IMR-90 (cell line): ENCODE results near the gene AIRE. TPM values are rescaled to one million over a fixed set of nuclear protein-coding genes. Genes with fewer than 3 reads are reported as not detected.

Source experiments
- ATAC-seq: fragments of 200-7000 bp; cut with Tn5 transposase; 2 replicates; pipeline ENCODE4 v1.9.1; 2020; ENCODE audit warnings: low read depth, mild to moderate bottlenecking, moderate library complexity
- BruUV-seq: library from RNA; stranded (reverse); fragments of 400-500 nt; replicated peaks from 2 replicates; lab custom pipeline; 2021; lab: Mats Ljungman, UMichigan
- CTCF ChIA-PET: fragments of 300-600 bp; formaldehyde crosslinking; extraction: SDS; loops from one replicate; lab custom pipeline; 2021; ENCODE audit warnings: antibody characterized with exemption; lab: Yijun Ruan, JAX
- POLR2A ChIA-PET: fragments of 300-600 bp; sonication (Branson Sonifier 250); formaldehyde crosslinking; loops from one replicate; lab custom pipeline; 2022; ENCODE audit warnings: antibody characterized with exemption; ENCODE audit not compliant: unreplicated experiment; lab: Charles Lee
- DNase-seq: peaks from one replicate; pipeline ENCODE4 v3.0.0; 2013
- H2AFZ ChIP-seq: replicated peaks from 2 replicates; pipeline ENCODE3; 2013; ENCODE audit warnings: low read length, mild to moderate bottlenecking; ENCODE audit not compliant: poor library complexity
- H2AK5ac ChIP-seq: 2 replicates; pipeline ENCODE4 v1.6.1; 2013; ENCODE audit warnings: low read depth, low read length, inconsistent platforms
- H2AK9ac ChIP-seq: replicated peaks from 2 replicates; pipeline ENCODE3; 2013; ENCODE audit warnings: mild to moderate bottlenecking, low read depth, low read length, moderate library complexity; ENCODE audit not compliant: poor library complexity
- H2BK120ac ChIP-seq: 2 replicates; pipeline ENCODE4 v1.6.1; 2013; ENCODE audit warnings: low read depth, low read length, inconsistent platforms
- H2BK15ac ChIP-seq: 3 replicates; pipeline ENCODE4 v1.6.1; 2013; ENCODE audit warnings: low read depth, low read length, inconsistent platforms
- H2BK20ac ChIP-seq: 2 replicates; pipeline ENCODE4 v1.6.1; 2013; ENCODE audit warnings: low read depth, mild to moderate bottlenecking, inconsistent platforms, low read length, moderate library complexity
- H2BK5ac ChIP-seq: 2 replicates; pipeline ENCODE4 v1.6.1; 2013; ENCODE audit warnings: mild to moderate bottlenecking, low read depth, low read length, inconsistent platforms; ENCODE audit not compliant: poor library complexity, severe bottlenecking
- H3K14ac ChIP-seq: replicated peaks from 2 replicates; pipeline ENCODE4 v1.6.1; 2013; ENCODE audit warnings: low read depth, low read length, inconsistent platforms
- H3K18ac ChIP-seq: 2 replicates; pipeline ENCODE4 v1.6.1; 2013; ENCODE audit warnings: low read depth, low read length, control low read depth
- H3K23ac ChIP-seq: 2 replicates; pipeline ENCODE4 v1.6.1; 2013; ENCODE audit warnings: low read depth, low read length, inconsistent platforms
- H3K27ac ChIP-seq: 2 replicates; pipeline ENCODE4 v1.5.1; 2013; ENCODE audit warnings: mild to moderate bottlenecking, control low read depth, low read length; ENCODE audit not compliant: insufficient read depth
- H3K27me3 ChIP-seq: 2 replicates; pipeline ENCODE4 v1.6.1; 2013; ENCODE audit warnings: low read length; ENCODE audit not compliant: control insufficient read depth, insufficient read depth
- H3K36me3 ChIP-seq: 2 replicates; pipeline ENCODE4 v1.6.1; 2013; ENCODE audit warnings: low read length, mixed read lengths; ENCODE audit not compliant: control insufficient read depth, insufficient read depth
- H3K4ac ChIP-seq: 2 replicates; pipeline ENCODE4 v1.6.1; 2013; ENCODE audit warnings: low read depth, low read length, inconsistent platforms
- H3K4me1 ChIP-seq: 2 replicates; pipeline ENCODE4 v1.6.1; 2013; ENCODE audit warnings: low read length, mixed read lengths; ENCODE audit not compliant: control insufficient read depth, insufficient read depth
- H3K4me2 ChIP-seq: 2 replicates; pipeline ENCODE4 v1.6.1; 2013; ENCODE audit warnings: low read depth, mild to moderate bottlenecking, control low read depth, low read length, moderate library complexity
- H3K4me3 ChIP-seq: 2 replicates; pipeline ENCODE4 v1.5.1; 2013; ENCODE audit warnings: low read depth, mild to moderate bottlenecking, control low read depth, low read length, moderate library complexity; ENCODE audit not compliant: insufficient read depth
- H3K56ac ChIP-seq: 2 replicates; pipeline ENCODE4 v1.6.1; 2013; ENCODE audit warnings: low read length, inconsistent platforms; ENCODE audit not compliant: insufficient read depth; ENCODE audit errors: extremely low read depth
- H3K79me1 ChIP-seq, 2 experiments: 2 replicates each; pipeline ENCODE4 v1.6.1; 2013; ENCODE audit warnings: low read length in 2 of 2, inconsistent platforms in 1 of 2, low read depth in 1 of 2
- H3K9ac ChIP-seq: 2 replicates; pipeline ENCODE4 v1.6.1; 2013; ENCODE audit warnings: low read depth, low read length, control low read depth
- H3K9me1 ChIP-seq: 2 replicates; pipeline ENCODE4 v1.6.1; 2013; ENCODE audit warnings: low read length, inconsistent platforms; ENCODE audit not compliant: insufficient read depth
- H3K9me3 ChIP-seq: 2 replicates; pipeline ENCODE4 v1.6.1; 2013; ENCODE audit warnings: low read length; ENCODE audit not compliant: control insufficient read depth, insufficient read depth
- H4K20me1 ChIP-seq: 2 replicates; pipeline ENCODE4 v1.6.1; 2013; ENCODE audit warnings: low read length, inconsistent platforms; ENCODE audit not compliant: insufficient read depth
- H4K5ac ChIP-seq: 2 replicates; pipeline ENCODE4 v1.6.1; 2013; ENCODE audit warnings: mild to moderate bottlenecking, low read depth, low read length, control low read depth
- H4K8ac ChIP-seq, 2 experiments: 2 replicates each; pipeline ENCODE4 v1.6.1; 2013; ENCODE audit warnings: low read depth in 2 of 2, low read length in 2 of 2, control low read depth in 1 of 2, inconsistent platforms in 1 of 2
- H4K91ac ChIP-seq: 2 replicates; pipeline ENCODE4 v1.6.1; 2013; ENCODE audit warnings: low read depth, low read length, inconsistent platforms; ENCODE audit not compliant: insufficient read depth
- BHLHE40 ChIP-seq: fragments of 150-350 bp; IDR thresholded peaks from 2 replicates; pipeline ENCODE4 v1.6.1; 2016; ENCODE audit warnings: mild to moderate bottlenecking, low read depth, low read length
- CEBPB ChIP-seq: IDR thresholded peaks from 2 replicates; pipeline ENCODE4 v1.6.1; 2012; ENCODE audit warnings: low read depth, low read length, improper control_type of control experiment
- CHD1 ChIP-seq: IDR thresholded peaks from 2 replicates; pipeline ENCODE4 v1.6.1; 2012; ENCODE audit warnings: low read depth, low read length, improper control_type of control experiment
- FOS ChIP-seq: fragments of 150-350 bp; IDR thresholded peaks from 2 replicates; pipeline ENCODE4 v1.6.1; 2016; ENCODE audit warnings: low read depth, low read length
- MAFK ChIP-seq: IDR thresholded peaks from 2 replicates; pipeline ENCODE4 v1.6.1; 2012; ENCODE audit warnings: low read depth, low read length, improper control_type of control experiment
- MAZ ChIP-seq: IDR thresholded peaks from 2 replicates; pipeline ENCODE4 v1.6.1; 2012; ENCODE audit warnings: low read depth, mild to moderate bottlenecking, low read length, improper control_type of control experiment, moderate library complexity, borderline replicate concordance
- MXI1 ChIP-seq: IDR thresholded peaks from 2 replicates; pipeline ENCODE4 v1.6.1; 2012; ENCODE audit warnings: low read depth, mild to moderate bottlenecking, low read length, moderate library complexity, borderline replicate concordance
- NFE2L2 ChIP-seq: fragments of 150-350 bp; IDR thresholded peaks from 2 replicates; pipeline ENCODE4 v1.6.1; 2016; ENCODE audit warnings: low read depth, mild to moderate bottlenecking, low read length
- POLR2A ChIP-seq: IDR thresholded peaks from 2 replicates; pipeline ENCODE4 v1.6.1; 2012; ENCODE audit warnings: mild to moderate bottlenecking, low read depth, low read length
- RAD21 ChIP-seq: IDR thresholded peaks from 2 replicates; pipeline ENCODE4 v1.6.1; 2012; ENCODE audit warnings: low read length, improper control_type of control experiment
- RCOR1 ChIP-seq: IDR thresholded peaks from 2 replicates; pipeline ENCODE4 v1.6.1; 2012; ENCODE audit warnings: mild to moderate bottlenecking, low read length, improper control_type of control experiment; ENCODE audit not compliant: insufficient replicate concordance
- RFX5 ChIP-seq: IDR thresholded peaks from 2 replicates; pipeline ENCODE4 v1.8.0; 2012; ENCODE audit warnings: low read depth, mild to moderate bottlenecking, low read length, moderate library complexity
- WGBS, 2 experiments: methylation state at CpG; one replicate each; pipeline versions ENCODE4 v1.1.5 to v1.1.7; 2013; ENCODE audit warnings: missing lambda C conversion rate in 2 of 2; ENCODE audit not compliant: insufficient read length in 1 of 2; ENCODE audit errors: extremely low coverage in 2 of 2; 5-methylcytosine and 5-hydroxymethylcytosine counted together
- dilution Hi-C: fragments of 300-500 bp; cut with HindIII; formaldehyde crosslinking; loops from one replicate; pipeline ENCODE4 v1.14.3; 2018; ENCODE audit warnings: low sequenced_read_pairs; ENCODE audit not compliant: unreplicated experiment
- in situ Hi-C: fragments of 300-500 bp; cut with MboI; formaldehyde crosslinking; loops from 3 replicates; pipeline ENCODE4 v1.14.3; 2019; ENCODE audit warnings: low sequenced_read_pairs, inconsistent platforms, mixed read lengths
- intact Hi-C: fragments of 100-400 bp; cut with micrococcal nuclease; formaldehyde crosslinking; loops from 2 replicates; pipeline ENCODE4 v1.10.0; 2022
- polyA plus RNA-seq, 3 experiments: library from polyadenylated mRNA; depleted of rRNA; stranded (reverse); fragments of >200 nt; gene quantifications; 2 replicates each; pipeline ENCODE4 v1.2.3, GENCODE V29; 2012; ENCODE audit warnings: low replicate concordance in 1 of 3
- total RNA-seq: library from RNA; depleted of rRNA; stranded (reverse); fragments of >200 nt; gene quantifications from 2 replicates; pipeline ENCODE4 v1.2.3, GENCODE V29; 2012
- TF ChIP-seq, protein P1 (sequence below): fragments of 150-350 bp; IDR thresholded peaks from 2 replicates; pipeline ENCODE4 v1.6.1; 2017; ENCODE audit warnings: mild to moderate bottlenecking, antibody characterized with exemption, low read length, low read depth
- TF ChIP-seq, protein P2 (sequence below): fragments of 150-350 bp; IDR thresholded peaks from 2 replicates; pipeline ENCODE4 v1.6.1; 2016; ENCODE audit warnings: low read depth, mild to moderate bottlenecking, low read length, moderate library complexity, borderline replicate concordance

AIRE gene
- total and polyA plus RNA-seq, 2 of the 4 experiments (the other 2 are of a cell fraction) = 0.05 TPM; not detected in 1

DNA sequence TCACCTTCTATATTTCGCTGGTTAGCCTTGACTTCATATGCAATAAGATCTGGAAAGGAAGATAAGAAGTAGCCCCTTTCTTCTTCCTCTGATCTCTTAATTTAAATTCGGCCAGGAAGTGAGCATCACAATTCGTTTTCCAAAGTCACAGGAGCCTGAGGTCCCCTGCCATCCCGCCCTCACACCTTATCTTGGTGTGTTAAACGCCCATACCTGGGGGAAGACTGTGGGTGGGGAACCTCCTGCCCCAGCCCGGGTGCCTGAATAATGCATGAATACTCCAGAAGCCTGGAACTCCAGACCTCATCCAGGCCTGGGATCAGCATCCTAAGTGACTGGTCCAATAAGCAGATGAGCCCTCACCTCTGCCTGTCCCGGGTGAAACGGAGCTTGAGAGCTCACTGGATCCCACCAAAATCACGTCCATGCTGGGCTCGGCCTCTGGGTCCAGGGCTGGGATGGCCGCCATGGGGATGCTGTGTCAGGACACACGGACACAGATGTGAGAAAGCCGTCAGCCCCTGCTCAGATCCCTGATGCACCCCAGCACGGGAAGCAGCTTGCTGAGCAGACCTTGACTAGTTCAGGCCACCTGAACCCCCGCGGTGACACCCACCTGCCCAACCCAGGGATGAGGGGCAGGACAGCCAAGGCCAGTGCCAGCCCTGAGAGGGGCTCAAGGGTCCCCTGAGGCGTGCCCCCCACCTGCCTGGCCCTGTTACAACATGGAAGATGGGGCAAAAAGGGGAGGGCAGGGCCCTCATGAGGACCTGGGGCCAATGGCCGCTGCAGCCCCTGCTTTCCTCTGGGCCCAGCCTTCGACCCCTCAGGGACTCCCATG, 24.7 kb upstream of the AIRE start (continued):
- TF ChIP-seq RAD21 = no peak

DNA sequence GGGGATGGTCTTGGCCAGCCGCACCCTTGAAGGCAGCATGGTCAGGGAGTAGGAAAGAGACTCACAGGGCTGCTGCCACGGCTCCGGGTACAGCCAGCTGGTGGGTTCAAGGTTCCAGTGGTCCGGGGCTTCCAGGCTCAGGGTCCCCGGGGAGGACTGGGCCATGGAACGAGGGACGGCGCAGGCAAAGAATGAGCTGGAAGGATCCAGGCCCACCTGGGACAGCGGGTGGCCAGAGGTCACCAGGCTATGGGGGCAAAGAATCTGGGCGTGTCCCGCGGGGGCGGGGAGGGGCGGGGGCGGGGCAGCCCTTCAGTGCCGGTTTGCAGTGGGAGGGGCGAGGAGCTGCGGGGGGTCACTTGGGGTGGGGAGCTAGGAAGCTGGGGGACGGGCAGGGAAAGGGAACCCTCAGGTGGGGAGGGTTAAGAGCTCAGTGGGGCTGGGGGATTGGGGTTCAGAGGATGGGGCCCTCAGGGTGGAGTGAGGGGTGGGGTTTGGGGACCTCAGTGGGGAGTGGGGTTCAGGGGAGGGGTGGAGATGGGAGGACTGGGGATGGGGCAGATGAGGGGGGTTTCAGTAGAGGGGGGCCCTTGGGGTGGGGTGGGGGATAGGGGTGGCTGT, 23.9 kb upstream of the AIRE start, which contains the start of gene DNMT3L:
TSS of gene DNMT3L (minus strand) at position 223 of the 621 bp plus-strand sequence. CDS start 638 bp downstream, outside the sequence.
- H3K27me3 ChIP-seq = peaks cover 22% of the 10 kb centered on the region
- no peak within 1 kb of the TSS for H2BK20ac ChIP-seq
- 82% methylated on average over 3 of the region's 19 CpGs; no CpG with 5 or more reads in 1 of the 2 experiments for WGBS, 2 experiments
- H3K9me3 ChIP-seq = peaks cover 8% of the 10 kb centered on the region
- DNase-seq (no peak), ATAC-seq (no peak)
- H2AK9ac ChIP-seq = no peak within 1 kb of the TSS
- dilution Hi-C loops = no loop called here
- H4K8ac ChIP-seq = no peak within 1 kb of the TSS
- intact Hi-C loops = no loop called here
- H4K20me1 ChIP-seq = no peaks in the 10 kb centered on the region
- H3K4me1 ChIP-seq = no peaks in the 10 kb centered on the region
- H4K5ac ChIP-seq = no peak within 1 kb of the TSS
- no peak within 1 kb of the TSS for H3K4ac ChIP-seq
- H4K91ac ChIP-seq = no peak within 1 kb of the TSS
- no peak within 1 kb of the TSS for H3K14ac ChIP-seq
- no peak within 1 kb of the TSS for H3K9ac ChIP-seq
- H2BK5ac ChIP-seq = no peak within 1 kb of the TSS
- no peak within 1 kb of the TSS for H3K27ac ChIP-seq
- H3K9me1 ChIP-seq = no peaks in the 10 kb centered on the region
- no peaks in the 10 kb centered on the region for H3K36me3 ChIP-seq
- BruUV-seq = no TSS peak
- in situ Hi-C loops = no loop called here
- H3K79me1 ChIP-seq = no peaks in the 10 kb centered on the region
- H2BK15ac ChIP-seq = no peak within 1 kb of the TSS
- no peak within 1 kb of the TSS for H3K23ac ChIP-seq
- no peak within 1 kb of the TSS for H3K4me3 ChIP-seq
- no peak within 1 kb of the TSS for H3K18ac ChIP-seq
- no peak within 1 kb of the TSS for H2BK120ac ChIP-seq
- ChIA-PET CTCF (no interaction called here), POLR2A (no interaction called here)
- H3K4me2 ChIP-seq = no peak within 1 kb of the TSS
- no peak within 1 kb of the TSS for H2AFZ ChIP-seq
- no peak within 1 kb of the TSS for H2AK5ac ChIP-seq
- no peak within 1 kb of the TSS for H3K56ac ChIP-seq
- TF ChIP-seq, protein P1, sequence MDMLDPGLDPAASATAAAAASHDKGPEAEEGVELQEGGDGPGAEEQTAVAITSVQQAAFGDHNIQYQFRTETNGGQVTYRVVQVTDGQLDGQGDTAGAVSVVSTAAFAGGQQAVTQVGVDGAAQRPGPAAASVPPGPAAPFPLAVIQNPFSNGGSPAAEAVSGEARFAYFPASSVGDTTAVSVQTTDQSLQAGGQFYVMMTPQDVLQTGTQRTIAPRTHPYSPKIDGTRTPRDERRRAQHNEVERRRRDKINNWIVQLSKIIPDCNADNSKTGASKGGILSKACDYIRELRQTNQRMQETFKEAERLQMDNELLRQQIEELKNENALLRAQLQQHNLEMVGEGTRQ = no peak
- TF ChIP-seq CEBPB = no peak
- no peak for TF ChIP-seq RAD21
- TF ChIP-seq POLR2A = no peak
- TF ChIP-seq, protein P2, sequence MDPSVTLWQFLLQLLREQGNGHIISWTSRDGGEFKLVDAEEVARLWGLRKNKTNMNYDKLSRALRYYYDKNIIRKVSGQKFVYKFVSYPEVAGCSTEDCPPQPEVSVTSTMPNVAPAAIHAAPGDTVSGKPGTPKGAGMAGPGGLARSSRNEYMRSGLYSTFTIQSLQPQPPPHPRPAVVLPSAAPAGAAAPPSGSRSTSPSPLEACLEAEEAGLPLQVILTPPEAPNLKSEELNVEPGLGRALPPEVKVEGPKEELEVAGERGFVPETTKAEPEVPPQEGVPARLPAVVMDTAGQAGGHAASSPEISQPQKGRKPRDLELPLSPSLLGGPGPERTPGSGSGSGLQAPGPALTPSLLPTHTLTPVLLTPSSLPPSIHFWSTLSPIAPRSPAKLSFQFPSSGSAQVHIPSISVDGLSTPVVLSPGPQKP = no peak
- no peak for TF ChIP-seq MXI1
- no peak for TF ChIP-seq FOS
- TF ChIP-seq RCOR1 = no peak
- no peak for TF ChIP-seq MAFK
- no peak for TF ChIP-seq BHLHE40
- no peak for TF ChIP-seq MAZ
- no peak for TF ChIP-seq RFX5
- TF ChIP-seq CHD1 = no peak
- TF ChIP-seq NFE2L2 = no peak
